HepG2 (cell line): Measurements from ENCODE around the gene NABP2. TPM values are rescaled to one million over a fixed set of nuclear protein-coding genes. Genes with fewer than 3 reads are reported as not detected.

Experiments
- ELF3 ChIP-seq: IDR thresholded peaks from 2 replicates; pipeline ENCODE4 v1.6.1; 2016; ENCODE audit warnings: missing genetic modification reagents, missing compliant biosample characterization
- EZH2 ChIP-seq: conservative IDR thresholded peaks from 2 replicates; pipeline ENCODE4 v1.6.1; 2012; ENCODE audit warnings: mild to moderate bottlenecking, low read depth, low read length, moderate library complexity
- HDAC1 ChIP-seq: sonication (generic); formaldehyde crosslinking; IDR thresholded peaks from 2 replicates; pipeline ENCODE4 v1.5.1; 2020; ENCODE audit warnings: mild to moderate bottlenecking, missing genetic modification reagents
- HNRNPL ChIP-seq: fragments of 200-400 bp; formaldehyde crosslinking; IDR thresholded peaks from 2 replicates; pipeline ENCODE4 v1.6.1; 2017; ENCODE audit warnings: mild to moderate bottlenecking, low read depth, low read length
- NR2F6 ChIP-seq, 2 experiments: IDR thresholded peaks; 2 replicates each; pipeline ENCODE4 v1.6.1; 2016; ENCODE audit warnings: antibody characterized with exemption in 1 of 2, mild to moderate bottlenecking in 1 of 2
- PAX8 ChIP-seq: sonication (generic); formaldehyde crosslinking; IDR thresholded peaks from 2 replicates; pipeline ENCODE4 v1.8.0; 2022; ENCODE audit warnings: mild to moderate bottlenecking, missing genetic modification reagents, borderline replicate concordance
- POLR2G ChIP-seq: fragments of 200-400 bp; formaldehyde crosslinking; IDR thresholded peaks from 2 replicates; pipeline ENCODE4 v1.6.1; 2018; ENCODE audit warnings: mild to moderate bottlenecking, low read depth, low read length, moderate library complexity
- PRMT3 ChIP-seq: sonication (generic); formaldehyde crosslinking; IDR thresholded peaks from 2 replicates; pipeline ENCODE4 v1.8.1; 2022; ENCODE audit warnings: low read depth, mild to moderate bottlenecking, moderate library complexity, missing genetic modification reagents, borderline replicate concordance
- RARG ChIP-seq: sonication (generic); formaldehyde crosslinking; IDR thresholded peaks from 2 replicates; pipeline ENCODE4 v1.4.0; 2020; ENCODE audit warnings: low read depth, mild to moderate bottlenecking, missing genetic modification reagents
- RBM22 ChIP-seq: fragments of 200-400 bp; formaldehyde crosslinking; optimal IDR thresholded peaks from 2 replicates; pipeline ENCODE3; 2017; ENCODE audit warnings: mild to moderate bottlenecking, low read length, moderate library complexity
- RFX3 ChIP-seq: IDR thresholded peaks from 2 replicates; pipeline ENCODE4 v1.6.1; 2016; ENCODE audit warnings: missing biosample characterization, missing genetic modification reagents
- SNAI1 ChIP-seq: sonication (generic); formaldehyde crosslinking; IDR thresholded peaks from 2 replicates; pipeline ENCODE4 v1.5.0; 2020; ENCODE audit warnings: mild to moderate bottlenecking, missing genetic modification reagents, borderline replicate concordance
- SP5 ChIP-seq: IDR thresholded peaks from 2 replicates; pipeline ENCODE4 v1.6.1; 2016; ENCODE audit warnings: low read depth, borderline replicate concordance
- ZBTB20 ChIP-seq: sonication (generic); formaldehyde crosslinking; IDR thresholded peaks from 2 replicates; pipeline ENCODE4 v1.8.1; 2023; ENCODE audit warnings: missing genetic modification reagents, low read depth, mild to moderate bottlenecking, borderline replicate concordance
- ZNF44 ChIP-seq: sonication (generic); formaldehyde crosslinking; IDR thresholded peaks from 2 replicates; pipeline ENCODE4 v1.5.1; 2020; ENCODE audit warnings: mild to moderate bottlenecking, missing genetic modification reagents
- ZNF460 ChIP-seq: sonication (generic); formaldehyde crosslinking; IDR thresholded peaks from 2 replicates; pipeline ENCODE4 v1.5.1; 2020; ENCODE audit warnings: missing genetic modification reagents, mild to moderate bottlenecking, borderline replicate concordance
- ZNF547 ChIP-seq: sonication (generic); formaldehyde crosslinking; IDR thresholded peaks from 2 replicates; pipeline ENCODE4 v1.5.1; 2020; ENCODE audit warnings: mild to moderate bottlenecking, missing genetic modification reagents
- ZNF772 ChIP-seq: sonication (generic); formaldehyde crosslinking; IDR thresholded peaks from 2 replicates; pipeline ENCODE4 v1.5.0; 2020; ENCODE audit warnings: mild to moderate bottlenecking, missing genetic modification reagents
- ZNF792 ChIP-seq: IDR thresholded peaks from 2 replicates; pipeline ENCODE4 v1.6.1; 2016
- ZSCAN22 ChIP-seq: sonication (generic); formaldehyde crosslinking; IDR thresholded peaks from 2 replicates; pipeline ENCODE4 v1.4.0; 2020; ENCODE audit warnings: mild to moderate bottlenecking, missing genetic modification reagents
- polyA plus RNA-seq, 8 experiments: library from polyadenylated mRNA; depleted of rRNA in 3 of 8; stranded (reverse) in 7 of 8; unstranded in 1 of 8; fragments of >200 nt; fragmentation: Illumina TruSeq in 4 of 8; extraction: Trizol in 4 of 8; gene quantifications; 2 replicates each; pipeline versions ENCODE4 v1.2.1 to v1.2.3, GENCODE V29; 2011 to 2016; ENCODE audit warnings: low read depth in 4 of 8, missing spikeins in 1 of 8, mixed read lengths in 1 of 8; ENCODE audit not compliant: insufficient read depth in 1 of 8
- total RNA-seq, 5 experiments: library from RNA; depleted of rRNA; stranded (reverse); fragments of >200 nt; fragmentation: Illumina TruSeq; extraction: Trizol; gene quantifications; 2 replicates each; pipeline ENCODE4 v1.2.3, GENCODE V29; 2016; ENCODE audit warnings: low read depth in 1 of 5
- TF ChIP-seq, protein P1 (sequence below): sonication (generic); formaldehyde crosslinking; IDR thresholded peaks from 2 replicates; pipeline ENCODE4 v1.4.0; 2020; ENCODE audit warnings: mild to moderate bottlenecking, missing genetic modification reagents
- TF ChIP-seq, protein P2 (sequence below): sonication (generic); formaldehyde crosslinking; IDR thresholded peaks from 2 replicates; pipeline ENCODE4 v1.5.1; 2020; ENCODE audit warnings: missing genetic modification reagents, mild to moderate bottlenecking, borderline replicate concordance
- TF ChIP-seq, protein P3 (sequence below): sonication (generic); formaldehyde crosslinking; IDR thresholded peaks from 2 replicates; pipeline ENCODE4 v1.9.0; 2021; ENCODE audit warnings: missing genetic modification reagents, borderline replicate concordance

NABP2 gene
- total and polyA plus RNA-seq, 2 of the 13 experiments (the other 11 are each of a cell fraction or from before 2014, with no cell fraction given) = 33.2 to 35.5 TPM

DNA sequence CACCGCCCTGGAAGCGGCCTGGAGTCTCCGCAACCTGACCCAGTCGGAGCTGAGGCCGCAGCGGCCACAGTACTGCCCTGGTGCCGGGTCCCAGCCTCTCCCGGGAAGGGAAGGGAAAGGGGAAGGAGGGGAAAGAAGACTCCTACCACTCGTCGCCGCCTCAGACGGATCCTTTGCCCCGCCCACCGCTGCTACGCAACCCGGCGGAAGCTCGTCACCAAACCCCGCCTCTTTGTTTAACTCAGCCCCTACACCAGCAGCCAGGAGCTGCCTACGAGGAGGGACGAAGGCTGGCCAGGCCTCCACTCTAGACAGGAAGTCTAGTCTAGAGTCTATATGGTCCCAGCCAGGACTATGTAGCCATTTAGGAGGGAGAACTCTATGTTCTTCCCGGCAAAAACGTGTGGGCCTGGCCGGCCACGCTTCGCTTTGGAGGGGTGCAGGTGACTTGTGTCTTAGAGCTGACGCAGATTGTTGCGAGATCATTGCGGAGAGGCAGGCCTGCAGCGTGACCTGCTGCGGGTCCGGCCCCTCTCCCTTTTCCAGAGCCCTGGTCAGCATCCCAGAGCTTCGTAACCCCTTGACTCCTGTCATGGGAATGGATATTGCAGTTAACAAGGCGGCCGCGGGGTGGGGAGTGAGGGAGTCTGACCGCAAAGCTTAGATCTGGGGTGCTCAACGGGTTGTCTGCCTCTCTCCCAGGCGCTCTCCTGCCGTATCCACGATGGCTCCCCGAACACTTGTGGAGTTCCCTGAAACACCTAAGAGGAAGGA lies 2.2 kb upstream of the NABP2 start, which contains the start of gene RNF41 (continued):
- TF ChIP-seq ELF3 (CRISPR knock-in tag) (peak; percentile 82), ZNF44 (CRISPR knock-in tag) (peak; percentile 92), PAX8 (CRISPR knock-in tag) (no peak), PRMT3 (CRISPR knock-in tag) (no peak), NR2F6 (IDR thresholded peaks at IDR 0.05) (no peak), NR2F6 (CRISPR knock-in tag; IDR thresholded peaks at IDR 0.05) (0 out of 2 replicates have a peak, but pooled peaks have one; percentile 38), ZNF792 (0 out of 2 replicates have a peak, but pooled peaks have one; percentile 34), HNRNPL (no peak), ZBTB20 (peak; percentile 63; the same call in 1 of the 2 replicates), RARG (CRISPR knock-in tag) (0 out of 2 replicates have a peak, but pooled peaks have one; percentile 51), ZNF547 (CRISPR knock-in tag) (no peak; the same call in 1 of the 2 replicates), ZNF460 (CRISPR knock-in tag) (no peak), SP5 (CRISPR knock-in tag) (peak; percentile 50; the same call in 1 of the 2 replicates), EZH2 (no peak), HDAC1 (CRISPR knock-in tag) (0 out of 2 replicates have a peak, but pooled peaks have one; percentile 34), RFX3 (CRISPR knock-in tag) (0 out of 2 replicates have a peak, but pooled peaks have one; percentile 38), ZSCAN22 (CRISPR knock-in tag) (0 out of 2 replicates have a peak, but pooled peaks have one; percentile 5), POLR2G (peak; percentile 84), RBM22 (no peak), ZNF772 (CRISPR knock-in tag) (no peak; the same call in 1 of the 2 replicates), SNAI1 (CRISPR knock-in tag) (no peak)
- TF ChIP-seq, protein P1, sequence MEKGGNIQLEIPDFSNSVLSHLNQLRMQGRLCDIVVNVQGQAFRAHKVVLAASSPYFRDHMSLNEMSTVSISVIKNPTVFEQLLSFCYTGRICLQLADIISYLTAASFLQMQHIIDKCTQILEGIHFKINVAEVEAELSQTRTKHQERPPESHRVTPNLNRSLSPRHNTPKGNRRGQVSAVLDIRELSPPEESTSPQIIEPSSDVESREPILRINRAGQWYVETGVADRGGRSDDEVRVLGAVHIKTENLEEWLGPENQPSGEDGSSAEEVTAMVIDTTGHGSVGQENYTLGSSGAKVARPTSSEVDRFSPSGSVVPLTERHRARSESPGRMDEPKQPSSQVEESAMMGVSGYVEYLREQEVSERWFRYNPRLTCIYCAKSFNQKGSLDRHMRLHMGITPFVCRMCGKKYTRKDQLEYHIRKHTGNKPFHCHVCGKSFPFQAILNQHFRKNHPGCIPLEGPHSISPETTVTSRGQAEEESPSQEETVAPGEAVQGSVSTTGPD (CRISPR knock-in tag) = no peak
- TF ChIP-seq, protein P2, sequence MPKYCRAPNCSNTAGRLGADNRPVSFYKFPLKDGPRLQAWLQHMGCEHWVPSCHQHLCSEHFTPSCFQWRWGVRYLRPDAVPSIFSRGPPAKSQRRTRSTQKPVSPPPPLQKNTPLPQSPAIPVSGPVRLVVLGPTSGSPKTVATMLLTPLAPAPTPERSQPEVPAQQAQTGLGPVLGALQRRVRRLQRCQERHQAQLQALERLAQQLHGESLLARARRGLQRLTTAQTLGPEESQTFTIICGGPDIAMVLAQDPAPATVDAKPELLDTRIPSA (CRISPR knock-in tag) = no peak
- TF ChIP-seq, protein P3, sequence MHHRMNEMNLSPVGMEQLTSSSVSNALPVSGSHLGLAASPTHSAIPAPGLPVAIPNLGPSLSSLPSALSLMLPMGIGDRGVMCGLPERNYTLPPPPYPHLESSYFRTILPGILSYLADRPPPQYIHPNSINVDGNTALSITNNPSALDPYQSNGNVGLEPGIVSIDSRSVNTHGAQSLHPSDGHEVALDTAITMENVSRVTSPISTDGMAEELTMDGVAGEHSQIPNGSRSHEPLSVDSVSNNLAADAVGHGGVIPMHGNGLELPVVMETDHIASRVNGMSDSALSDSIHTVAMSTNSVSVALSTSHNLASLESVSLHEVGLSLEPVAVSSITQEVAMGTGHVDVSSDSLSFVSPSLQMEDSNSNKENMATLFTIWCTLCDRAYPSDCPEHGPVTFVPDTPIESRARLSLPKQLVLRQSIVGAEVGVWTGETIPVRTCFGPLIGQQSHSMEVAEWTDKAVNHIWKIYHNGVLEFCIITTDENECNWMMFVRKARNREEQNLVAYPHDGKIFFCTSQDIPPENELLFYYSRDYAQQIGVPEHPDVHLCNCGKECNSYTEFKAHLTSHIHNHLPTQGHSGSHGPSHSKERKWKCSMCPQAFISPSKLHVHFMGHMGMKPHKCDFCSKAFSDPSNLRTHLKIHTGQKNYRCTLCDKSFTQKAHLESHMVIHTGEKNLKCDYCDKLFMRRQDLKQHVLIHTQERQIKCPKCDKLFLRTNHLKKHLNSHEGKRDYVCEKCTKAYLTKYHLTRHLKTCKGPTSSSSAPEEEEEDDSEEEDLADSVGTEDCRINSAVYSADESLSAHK (CRISPR knock-in tag) = no peak
